Measurements from ENCODE around the gene RBM4.
"Not testable (repeated sequence)": the region's sequence is repeated elsewhere in the genome, so short reads cannot be mapped to it uniquely, and the experiment has no call there.

Gene RBM4

GRCh38 chr11:66638177-66639065 is at the start of gene RBM4:
Gene RBM4, plus strand, starts transcription at chr11:66638703. Its CDS starts 1,009 bp downstream, at chr11:66639712.
- DNase-seq (ENCODE audit: low spot score) = peak; percentile 99

- not testable (repeated sequence) for DNase-seq (ENCODE audit: low spot score)
These were observed 49.2 kb upstream of the RBM4 start for GRCh38 chr11:66589315-66589714.

- no peak for DNase-seq (ENCODE audit: low spot score)
These were observed 48.4 kb upstream of the RBM4 start for GRCh38 chr11:66589996-66590675.

GRCh38 chr11:66591175-66591574 is 47.3 kb upstream of the RBM4 start:
- no peak for DNase-seq (ENCODE audit: low spot score)

DNA sequence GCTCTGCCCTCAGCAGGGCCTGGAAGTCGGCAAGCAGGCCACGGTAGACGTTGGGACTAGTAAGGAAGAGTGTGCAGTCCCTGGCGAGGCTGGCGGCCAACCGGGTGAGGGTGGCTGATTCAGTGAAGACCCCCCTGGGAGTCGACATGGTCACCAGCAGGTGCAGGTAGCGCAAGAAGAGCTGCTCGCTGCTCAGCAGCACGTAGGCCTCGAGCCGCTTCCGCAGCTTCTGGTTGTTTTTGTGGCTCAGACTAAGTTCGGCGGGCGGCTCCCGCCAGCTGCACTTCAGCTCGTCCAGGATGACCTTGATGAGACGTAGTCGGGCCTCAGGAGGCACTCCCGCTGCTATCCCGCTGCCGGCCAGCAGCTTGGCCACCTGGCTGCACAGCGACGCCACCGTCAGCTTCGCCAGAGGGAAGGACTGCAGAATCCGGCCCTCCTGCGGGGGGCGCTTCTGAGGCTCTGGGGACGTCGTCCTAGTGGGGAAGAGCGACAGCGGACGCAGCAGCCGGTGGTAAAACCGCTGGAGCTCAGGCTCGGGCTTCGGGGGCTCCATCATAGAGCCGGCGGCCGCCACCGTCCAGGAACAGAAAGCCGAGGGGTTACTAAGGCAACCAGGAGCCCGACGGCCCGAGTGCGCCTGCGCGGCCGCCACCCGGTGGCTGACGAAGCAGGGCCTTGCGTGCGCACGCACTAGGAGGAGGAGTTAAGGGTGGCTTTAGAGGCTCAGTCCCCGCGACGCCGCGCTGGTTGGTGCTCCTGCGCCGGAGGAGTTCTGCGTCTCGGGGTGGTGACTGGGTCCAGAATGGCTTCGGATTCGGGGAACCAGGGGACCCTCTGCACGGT is 45.8 kb upstream of the RBM4 start, which contains the start of the genes CCDC87 and CCS:
Gene CCDC87 (minus strand): TSS at position 607 of the 846 bp plus-strand sequence. CDS start 48 bp downstream, at position 559.
Gene CCS (plus strand): TSS at position 729 of the 846 bp plus-strand sequence. CDS start 77 bp downstream, at position 806.
- DNase-seq (ENCODE audit: low spot score) = peak; percentile 98

GRCh38 chr11:66593303-66593635 is 45.2 kb upstream of the RBM4 start:
- DNase-seq (ENCODE audit: low spot score) = no peak

GRCh38 chr11:66593650-66594049 is 44.9 kb upstream of the RBM4 start:
- DNase-seq (ENCODE audit: low spot score) = no peak

DNA sequence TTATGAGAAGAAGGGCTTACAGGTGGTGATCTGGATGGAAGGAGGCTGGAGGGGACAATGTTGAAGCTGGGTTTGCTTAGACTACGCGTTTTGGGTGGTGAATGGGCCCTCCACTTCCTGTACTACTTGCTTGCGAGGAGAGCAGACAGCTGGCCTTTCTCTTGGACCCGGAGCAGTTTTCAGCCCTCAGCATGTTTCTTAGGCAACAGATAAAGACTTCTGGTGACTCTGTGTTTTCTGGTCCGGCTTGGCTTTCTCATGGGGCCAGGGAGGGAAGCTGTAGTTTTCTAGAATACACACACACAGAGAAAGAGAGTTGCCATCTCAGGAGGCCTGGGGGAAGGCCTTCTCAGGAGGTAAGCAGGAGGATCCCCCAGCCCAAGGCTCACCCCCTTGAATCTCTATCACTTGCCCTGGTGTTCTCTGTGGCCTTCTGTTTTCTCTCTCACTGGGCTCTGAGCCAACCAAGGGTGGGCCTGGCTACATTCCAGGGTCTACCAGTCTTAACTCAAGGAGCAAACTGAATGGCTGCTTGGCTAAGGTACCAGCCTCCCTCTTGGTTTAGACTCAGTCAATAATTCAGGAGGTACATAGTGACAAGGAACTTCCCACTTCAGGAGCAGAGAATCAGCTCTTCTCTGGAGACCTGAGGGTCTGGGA is 43.1 kb upstream of the RBM4 start:
- DNase-seq (ENCODE audit: low spot score) = no peak

DNA sequence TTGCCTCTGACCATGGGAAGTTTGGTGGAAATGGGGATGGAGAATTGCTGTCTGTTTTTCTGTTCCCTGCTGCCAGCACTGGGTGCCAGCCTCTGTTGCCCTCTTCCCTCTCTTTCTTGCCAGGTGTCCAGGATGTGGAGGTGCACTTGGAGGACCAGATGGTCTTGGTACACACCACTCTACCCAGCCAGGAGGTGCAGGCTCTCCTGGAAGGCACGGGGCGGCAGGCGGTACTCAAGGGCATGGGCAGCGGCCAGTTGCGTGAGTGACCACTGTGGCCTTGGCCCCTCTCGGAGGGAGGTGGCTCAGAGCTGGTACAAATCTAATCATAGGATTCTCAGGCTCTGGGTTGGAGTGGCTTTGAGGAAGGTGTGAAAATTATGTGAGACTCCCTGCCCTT is 39.5 kb upstream of the RBM4 start:
- DNase-seq (ENCODE audit: low spot score) = no peak

- no peak for DNase-seq (ENCODE audit: low spot score)
These were observed 38.3 kb upstream of the RBM4 start for GRCh38 chr11:66600219-66600618.

- DNase-seq (ENCODE audit: low spot score) = no peak
These were observed 37.8 kb upstream of the RBM4 start for GRCh38 chr11:66600631-66601233.

DNA sequence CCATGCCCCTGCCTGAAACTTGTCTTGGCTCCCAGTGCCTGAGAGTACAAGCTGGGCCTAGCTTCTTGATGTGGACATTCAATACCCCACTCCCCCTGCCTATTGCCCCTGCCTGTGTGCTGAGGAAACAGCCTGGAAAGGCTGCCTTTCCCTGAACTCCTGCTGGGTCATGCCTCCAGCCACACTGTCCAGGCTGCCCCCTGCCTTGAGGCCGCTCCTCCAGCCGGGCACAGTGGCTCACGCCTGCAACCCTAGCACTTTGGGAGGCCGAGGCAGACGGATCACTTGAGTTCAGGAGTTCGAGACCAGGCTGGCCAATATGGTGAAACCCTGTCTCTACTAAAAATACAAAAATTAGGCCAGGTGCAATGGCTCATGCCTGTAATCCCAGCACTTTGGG is 35.4 kb upstream of the RBM4 start:
- DNase-seq (ENCODE audit: low spot score) = no peak

- DNase-seq (ENCODE audit: low spot score) = no peak
These were observed 34.3 kb upstream of the RBM4 start for GRCh38 chr11:66604155-66604554.

GRCh38 chr11:66606608-66607007 is 31.9 kb upstream of the RBM4 start:
- not testable (repeated sequence) for DNase-seq (ENCODE audit: low spot score)

DNA sequence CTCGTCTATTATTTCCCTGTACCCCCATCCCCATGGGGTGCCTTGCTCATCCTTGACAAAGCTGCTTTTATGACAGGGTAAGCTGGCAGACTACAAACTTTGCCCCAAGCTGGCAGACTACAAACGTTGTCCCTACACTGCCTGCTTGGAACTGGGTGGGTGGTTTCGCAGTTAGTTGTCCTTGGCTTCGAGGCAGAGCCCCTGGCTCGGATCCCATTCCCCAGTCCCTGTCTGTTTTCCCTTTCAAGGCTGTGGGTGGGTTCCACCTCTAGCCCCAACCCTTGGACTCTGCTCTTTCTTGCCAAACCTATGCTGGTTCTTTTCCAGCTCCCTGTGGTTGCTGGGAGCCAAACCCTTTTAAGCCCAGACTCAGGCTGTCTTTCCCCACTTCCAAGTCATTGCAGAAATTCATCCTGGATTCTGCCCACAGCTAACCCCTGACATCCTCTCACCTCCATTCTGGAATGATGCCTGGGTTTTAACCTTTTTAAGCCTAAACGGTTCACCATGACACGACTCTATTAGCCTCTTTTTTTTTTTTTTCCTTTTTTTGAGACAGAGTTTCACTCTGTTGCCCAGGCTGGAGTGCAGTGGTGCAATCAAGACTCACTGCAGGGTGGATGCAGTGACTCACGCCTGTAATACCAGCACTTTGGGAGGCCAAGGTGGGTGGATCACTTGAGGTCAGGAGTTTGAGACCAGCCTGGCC is 31.2 kb upstream of the RBM4 start:
- DNase-seq (ENCODE audit: low spot score) = no peak

DNA sequence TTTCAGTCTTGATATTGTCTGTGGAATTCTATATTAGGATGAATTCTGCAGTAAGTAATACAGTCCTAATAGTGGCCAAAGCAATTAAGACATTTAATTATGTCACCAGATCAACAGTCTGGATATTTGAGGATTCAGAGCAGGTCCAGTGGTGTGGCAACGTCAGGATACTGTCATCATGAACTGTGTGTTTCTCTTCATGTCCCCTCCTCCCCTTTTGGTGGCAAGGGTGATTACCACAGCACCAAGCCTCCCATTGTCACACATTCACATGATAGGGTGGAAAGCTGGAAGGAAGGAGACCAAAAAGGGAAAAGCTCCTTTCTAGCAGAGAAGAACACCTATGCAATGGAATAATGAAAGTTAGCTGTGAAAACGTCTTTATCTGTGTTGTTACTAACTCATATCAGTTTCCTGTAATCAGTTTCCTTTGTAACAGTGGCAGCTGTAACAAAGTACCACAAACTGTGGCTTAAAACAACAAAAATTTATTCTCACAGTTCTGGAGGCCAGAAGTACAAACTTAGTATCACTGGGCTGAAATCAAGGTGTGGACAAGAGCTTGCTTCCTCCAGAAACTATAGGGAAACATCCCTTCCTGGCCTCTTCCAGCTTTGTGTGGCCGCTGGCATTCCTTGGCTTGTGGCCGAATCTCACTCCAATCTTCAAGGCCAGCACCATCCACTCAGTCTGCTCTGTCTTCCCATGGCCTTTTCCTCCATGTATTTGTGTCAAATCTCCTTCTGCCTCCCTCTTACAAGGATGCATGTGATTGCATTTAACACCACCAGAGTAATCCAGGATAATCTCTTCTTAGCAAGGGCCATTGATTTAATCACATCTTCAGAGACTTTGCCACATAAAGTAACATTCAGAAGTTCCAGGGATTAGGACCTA is 28.5 kb upstream of the RBM4 start:
- no peak for DNase-seq (ENCODE audit: low spot score)

DNA sequence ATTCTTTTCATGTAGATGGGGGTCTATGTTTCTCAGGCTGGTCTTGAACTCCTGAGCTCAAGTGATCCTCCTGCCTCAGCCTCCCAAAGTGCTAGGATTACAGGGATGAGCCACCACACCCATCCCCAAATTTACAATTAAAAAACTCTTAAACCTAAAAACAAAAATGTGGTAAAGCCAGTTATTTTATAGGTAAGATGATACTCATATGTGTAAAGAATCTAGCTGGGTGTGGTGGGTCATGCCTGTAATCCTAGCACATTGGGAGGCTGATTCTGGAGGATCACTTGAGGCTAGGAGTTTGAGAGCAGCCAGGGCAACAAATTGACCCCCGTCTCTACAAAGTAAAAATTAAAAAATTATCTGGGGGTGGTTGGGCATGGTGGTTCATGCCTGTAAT is 26.0 kb upstream of the RBM4 start:
- DNase-seq (ENCODE audit: low spot score) = no peak

- DNase-seq (ENCODE audit: low spot score) = no peak
These were observed 24.4 kb upstream of the RBM4 start for GRCh38 chr11:66614073-66614472.

GRCh38 chr11:66616379-66617154 is 21.9 kb upstream of the RBM4 start, which contains the start of gene RBM14:
Gene RBM14, plus strand, starts transcription at chr11:66616630. Its CDS starts 91 bp downstream, at chr11:66616721.
- peak; percentile 99 for DNase-seq (ENCODE audit: low spot score)

Measured in kidney capillary endothelial cell (primary cell).